HG03439 (cell line): ENCODE results near the gene RPP21.
A peak's percentile ranks its signal among the peaks of the same experiment; 100 is the strongest.

Source experiments
- ATAC-seq: cut with Tn5 transposase; IDR thresholded peaks from one replicate; pipeline ENCODE4 v1.9.1; 2021; ENCODE audit warnings: mild to moderate bottlenecking, moderate library complexity; ENCODE audit not compliant: unreplicated experiment

The RPP21 gene

GRCh38 chr6:30344868-30345671 is at the start of gene RPP21:
Gene RPP21 (plus strand): TSS chr6:30345156. CDS start chr6:30345172, 16 bp downstream.
- ATAC-seq: peak; percentile 87

- ATAC-seq: no peak
Observed at GRCh38 chr6:30295837-30296236, 49.1 kb upstream of the RPP21 start.

GRCh38 chr6:30304002-30304401 is 41.0 kb upstream of the RPP21 start:
- ATAC-seq: no peak

- no peak for ATAC-seq
Observed at GRCh38 chr6:30311101-30311500, 33.9 kb upstream of the RPP21 start.

- no peak for ATAC-seq
Observed at GRCh38 chr6:30311671-30312070, 33.3 kb upstream of the RPP21 start.

GRCh38 chr6:30312266-30312665 is 32.7 kb upstream of the RPP21 start:
- no peak for ATAC-seq

- no peak for ATAC-seq
Observed at GRCh38 chr6:30312676-30313321, 32.2 kb upstream of the RPP21 start.

GRCh38 chr6:30315156-30315555 is 29.8 kb upstream of the RPP21 start:
- no peak for ATAC-seq

GRCh38 chr6:30317913-30318589 is 26.9 kb upstream of the RPP21 start:
- no peak for ATAC-seq

GRCh38 chr6:30319146-30319835 is 25.7 kb upstream of the RPP21 start:
- ATAC-seq: no peak

- ATAC-seq: no peak
Observed at GRCh38 chr6:30321692-30322388, 23.1 kb upstream of the RPP21 start.

- no peak for ATAC-seq
Observed at GRCh38 chr6:30322527-30323501, 22.1 kb upstream of the RPP21 start.

- no peak for ATAC-seq
Observed at GRCh38 chr6:30323806-30324205, 21.1 kb upstream of the RPP21 start.

GRCh38 chr6:30325150-30325872 is 19.6 kb upstream of the RPP21 start:
- peak; percentile 25 for ATAC-seq

- ATAC-seq: peak; percentile 45
Observed at GRCh38 chr6:30325873-30326525, 19.0 kb upstream of the RPP21 start.

GRCh38 chr6:30326526-30327231 is 18.3 kb upstream of the RPP21 start, which contains the start of gene TRIM39:
Gene TRIM39 (plus strand): TSS chr6:30326927. CDS start chr6:30329318, 2,391 bp downstream.
- peak; percentile 73 for ATAC-seq

GRCh38 chr6:30327232-30327746 is 17.7 kb upstream of the RPP21 start:
- ATAC-seq: no peak
